GM12878 (cell line): ENCODE measurements around the gene CDCA8. TPM values are rescaled to one million over a fixed set of nuclear protein-coding genes. Genes with fewer than 3 reads are reported as not detected.

Source experiments
- ATAC-seq: fragments of 200-7000 bp; cut with Tn5 transposase; 3 replicates; pipeline ENCODE4 v1.9.1; 2020; ENCODE audit warnings: mild to moderate bottlenecking, moderate library complexity
- BruUV-seq: library from RNA; stranded (reverse); fragments of 400-500 nt; replicated peaks from 2 replicates; lab custom pipeline; 2021; lab: Mats Ljungman, UMichigan
- CTCF ChIA-PET: fragments of 300-600 bp; sonication (Branson Sonifier 250); formaldehyde crosslinking; extraction: SDS; loops from one replicate; lab custom pipeline; 2021; ENCODE audit warnings: inconsistent platforms; lab: Yijun Ruan, JAX
- POLR2A ChIA-PET: fragments of 350-600 bp; formaldehyde crosslinking; extraction: SDS; loops from one replicate; lab custom pipeline; 2021; ENCODE audit warnings: inconsistent platforms; lab: Charles Lee
- RAD21 ChIA-PET: fragments of 300-600 bp; sonication (Branson Sonifier 250); formaldehyde crosslinking; loops from one replicate; lab custom pipeline; 2023; ENCODE audit warnings: antibody characterized with exemption; ENCODE audit not compliant: unreplicated experiment; lab: Charles Lee
- SMC1A ChIA-PET: fragments of 300-600 bp; sonication (Branson Sonifier 250); formaldehyde crosslinking; loops from one replicate; lab custom pipeline; 2023; ENCODE audit not compliant: unreplicated experiment, uncharacterized antibody; lab: Charles Lee
- DNase-seq: peaks from one replicate; pipeline ENCODE4 v3.0.0-alpha.2; 2011; ENCODE audit warnings: low read depth, low spot score
- FAIRE-seq: peaks from 3 replicates; lab custom pipeline; 2011; peaks lifted over from hg19 to GRCh38; lab: Jason Lieb, UNC
- H2AFZ ChIP-seq: 2 replicates; pipeline ENCODE4 v1.6.0; 2011; ENCODE audit warnings: low read depth, low read length, control low read depth; ENCODE audit not compliant: control insufficient read depth
- H3K27ac ChIP-seq: 2 replicates; pipeline ENCODE4 v1.5.1; 2011; ENCODE audit warnings: control low read depth; ENCODE audit not compliant: control insufficient read depth, insufficient read depth
- H3K27me3 ChIP-seq, 2 experiments: replicated peaks in 1 of 2; 2 replicates each; pipeline versions ENCODE4 v1.6.0 to v1.6.1; 2011; ENCODE audit warnings: low read length in 1 of 2; ENCODE audit not compliant: control insufficient read depth in 2 of 2, insufficient read depth in 2 of 2
- H3K36me3 ChIP-seq, 2 experiments: 2 replicates each; pipeline ENCODE4 v1.5.1; 2011; ENCODE audit warnings: low read length in 1 of 2; ENCODE audit not compliant: control insufficient read depth in 2 of 2, insufficient read depth in 2 of 2
- H3K4me1 ChIP-seq: 2 replicates; pipeline ENCODE4 v1.6.1; 2011; ENCODE audit warnings: mild to moderate bottlenecking, low read length, moderate library complexity, mixed read lengths; ENCODE audit not compliant: control insufficient read depth, insufficient read depth
- H3K4me2 ChIP-seq: 2 replicates; pipeline ENCODE4 v1.6.0; 2011; ENCODE audit warnings: control low read depth; ENCODE audit not compliant: control insufficient read depth, insufficient read depth
- H3K4me3 ChIP-seq: fragments of 200-600 bp; sonication (generic); 2 replicates; pipeline ENCODE4 v1.5.1; 2016
- H3K79me2 ChIP-seq: 2 replicates; pipeline ENCODE4 v1.6.0; 2011; ENCODE audit warnings: low read length; ENCODE audit not compliant: control insufficient read depth, insufficient read depth
- H3K9ac ChIP-seq: 2 replicates; pipeline ENCODE4 v1.8.0; 2011; ENCODE audit warnings: low read length, control low read depth, mixed read lengths; ENCODE audit not compliant: control insufficient read depth, insufficient read depth
- H3K9me3 ChIP-seq: replicated peaks from 3 replicates; pipeline ENCODE4 v1.5.1; 2011; ENCODE audit warnings: mild to moderate bottlenecking, low read length; ENCODE audit not compliant: control insufficient read depth, insufficient read depth
- H4K20me1 ChIP-seq: 2 replicates; pipeline ENCODE4 v1.6.0; 2011; ENCODE audit not compliant: control insufficient read depth, insufficient read depth
- CREB1 ChIP-seq: IDR thresholded peaks from 2 replicates; pipeline ENCODE4 v1.6.1; 2012; ENCODE audit warnings: low read depth, mild to moderate bottlenecking, inconsistent platforms
- ESRRA ChIP-seq: IDR thresholded peaks from 2 replicates; pipeline ENCODE4 v1.6.1; 2012; ENCODE audit warnings: mild to moderate bottlenecking, low read length, improper control_type of control experiment
- ETV6 ChIP-seq, 2 experiments: fragments of 450-650 bp in 1 of 2; IDR thresholded peaks in 1 of 2; conservative IDR thresholded peaks in 1 of 2; 2 replicates each; pipeline ENCODE4 v1.6.1; 2014; ENCODE audit warnings: antibody characterized with exemption in 1 of 2, borderline replicate concordance in 1 of 2, low read depth in 1 of 2, mild to moderate bottlenecking in 1 of 2, moderate library complexity in 1 of 2
- MEF2A ChIP-seq: IDR thresholded peaks from 2 replicates; pipeline ENCODE4 v1.6.1; 2011; ENCODE audit warnings: low read depth, mild to moderate bottlenecking, low read length, moderate library complexity; ENCODE audit not compliant: insufficient read depth
- NFXL1 ChIP-seq: fragments of 450-650 bp; IDR thresholded peaks from 2 replicates; pipeline ENCODE4 v1.6.1; 2017; ENCODE audit warnings: antibody characterized with exemption, mild to moderate bottlenecking, borderline replicate concordance
- WGBS: methylation state at CpG from one replicate; pipeline ENCODE4 v1.1.6; 2016; ENCODE audit warnings: low lambda C conversion rate; ENCODE audit not compliant: insufficient replicate concordance, insufficient coverage; ENCODE audit errors: missing lambda C conversion rate; 5-methylcytosine and 5-hydroxymethylcytosine counted together
- in situ Hi-C: fragments of 300-500 bp; cut with MboI; formaldehyde crosslinking; loops from 9 replicates; pipeline ENCODE4 v1.14.3; 2018; ENCODE audit warnings: mixed read lengths
- intact Hi-C: fragments of 100-400 bp; cut with micrococcal nuclease; formaldehyde crosslinking; loops from one replicate; pipeline ENCODE4 v1.14.2; 2022; ENCODE audit not compliant: unreplicated experiment
- polyA plus RNA-seq, 11 experiments: library from polyadenylated mRNA; depleted of rRNA in 4 of 11; unstranded in 6 of 11; stranded (reverse) in 5 of 11; fragments of >200 nt; fragmentation: Nextera tagmentation in 4 of 11; fragmentation: Illumina TruSeq in 1 of 11; extraction: Ambion mirVana in 4 of 11; extraction: Trizol in 1 of 11; gene quantifications; 1 replicate in 1 of 11; 2 replicates in 10 of 11; pipeline versions ENCODE4 v1.2.1 to v1.2.3, GENCODE V29; 2011 to 2016; ENCODE audit warnings: inconsistent platforms in 2 of 11, missing spikeins in 2 of 11, low read depth in 1 of 11
- total RNA-seq, 4 experiments: library from RNA; depleted of rRNA in 3 of 4; stranded (reverse); fragments of >200 nt in 3 of 4; fragmentation: Illumina TruSeq in 1 of 4; extraction: Trizol in 1 of 4; gene quantifications; 2 replicates each; pipeline versions ENCODE4 v1.2.1 to v1.2.3, GENCODE V29; 2013 to 2021
- TF ChIP-seq, protein P1 (sequence below): IDR thresholded peaks from 2 replicates; pipeline ENCODE4 v1.6.1; 2012; ENCODE audit warnings: mild to moderate bottlenecking, low read depth, low read length

CDCA8 gene
- total and polyA plus RNA-seq, 10 of the 15 experiments (the other 5 are each of a cell fraction or from before 2014, with no cell fraction given) = 21.3 to 98.1 (median 61.4) TPM

DNA sequence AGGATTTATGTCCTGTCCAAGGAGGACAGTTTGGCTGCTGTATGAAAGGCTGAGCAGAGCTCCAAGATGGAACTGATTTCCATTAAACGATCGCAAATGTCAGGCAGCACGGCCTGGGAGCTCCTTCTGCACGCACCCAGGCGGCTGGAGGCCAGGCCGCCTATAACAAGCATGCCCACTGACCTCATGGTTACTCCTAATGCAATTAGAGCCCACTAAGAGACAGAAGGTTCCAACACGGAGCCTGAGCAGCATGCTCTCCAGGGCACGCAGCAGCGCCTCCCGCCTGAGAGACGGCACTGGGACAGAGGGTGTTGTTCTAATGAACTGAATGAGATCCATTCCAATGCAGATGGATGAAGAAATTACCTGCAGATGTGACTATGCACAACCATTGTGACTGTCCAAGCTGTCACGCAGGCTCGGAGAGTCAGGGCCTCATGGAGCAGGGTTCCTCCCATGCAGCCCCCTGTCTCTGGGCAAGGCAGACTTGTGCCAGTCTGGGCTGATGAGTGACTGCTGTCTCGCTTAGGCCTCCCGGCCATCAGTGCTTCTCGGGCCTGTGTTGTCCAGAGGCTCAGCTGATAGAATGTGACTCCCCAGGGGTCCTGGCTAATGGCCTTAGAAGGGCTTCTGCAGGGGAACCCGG lies 25.2 kb upstream of the CDCA8 start (continued):
- TF ChIP-seq, protein P1, sequence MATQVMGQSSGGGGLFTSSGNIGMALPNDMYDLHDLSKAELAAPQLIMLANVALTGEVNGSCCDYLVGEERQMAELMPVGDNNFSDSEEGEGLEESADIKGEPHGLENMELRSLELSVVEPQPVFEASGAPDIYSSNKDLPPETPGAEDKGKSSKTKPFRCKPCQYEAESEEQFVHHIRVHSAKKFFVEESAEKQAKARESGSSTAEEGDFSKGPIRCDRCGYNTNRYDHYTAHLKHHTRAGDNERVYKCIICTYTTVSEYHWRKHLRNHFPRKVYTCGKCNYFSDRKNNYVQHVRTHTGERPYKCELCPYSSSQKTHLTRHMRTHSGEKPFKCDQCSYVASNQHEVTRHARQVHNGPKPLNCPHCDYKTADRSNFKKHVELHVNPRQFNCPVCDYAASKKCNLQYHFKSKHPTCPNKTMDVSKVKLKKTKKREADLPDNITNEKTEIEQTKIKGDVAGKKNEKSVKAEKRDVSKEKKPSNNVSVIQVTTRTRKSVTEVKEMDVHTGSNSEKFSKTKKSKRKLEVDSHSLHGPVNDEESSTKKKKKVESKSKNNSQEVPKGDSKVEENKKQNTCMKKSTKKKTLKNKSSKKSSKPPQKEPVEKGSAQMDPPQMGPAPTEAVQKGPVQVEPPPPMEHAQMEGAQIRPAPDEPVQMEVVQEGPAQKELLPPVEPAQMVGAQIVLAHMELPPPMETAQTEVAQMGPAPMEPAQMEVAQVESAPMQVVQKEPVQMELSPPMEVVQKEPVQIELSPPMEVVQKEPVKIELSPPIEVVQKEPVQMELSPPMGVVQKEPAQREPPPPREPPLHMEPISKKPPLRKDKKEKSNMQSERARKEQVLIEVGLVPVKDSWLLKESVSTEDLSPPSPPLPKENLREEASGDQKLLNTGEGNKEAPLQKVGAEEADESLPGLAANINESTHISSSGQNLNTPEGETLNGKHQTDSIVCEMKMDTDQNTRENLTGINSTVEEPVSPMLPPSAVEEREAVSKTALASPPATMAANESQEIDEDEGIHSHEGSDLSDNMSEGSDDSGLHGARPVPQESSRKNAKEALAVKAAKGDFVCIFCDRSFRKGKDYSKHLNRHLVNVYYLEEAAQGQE = no peak
- TF ChIP-seq NFXL1 (no peak), ESRRA (no peak), ETV6 (conservative IDR thresholded peaks at IDR 0.05 in 1 of 2, IDR thresholded peaks at IDR 0.05 in 1 of 2; ENCODE audit: borderline replicate concordance in 1 of 2, low read depth in 1 of 2) (no peak)

DNA sequence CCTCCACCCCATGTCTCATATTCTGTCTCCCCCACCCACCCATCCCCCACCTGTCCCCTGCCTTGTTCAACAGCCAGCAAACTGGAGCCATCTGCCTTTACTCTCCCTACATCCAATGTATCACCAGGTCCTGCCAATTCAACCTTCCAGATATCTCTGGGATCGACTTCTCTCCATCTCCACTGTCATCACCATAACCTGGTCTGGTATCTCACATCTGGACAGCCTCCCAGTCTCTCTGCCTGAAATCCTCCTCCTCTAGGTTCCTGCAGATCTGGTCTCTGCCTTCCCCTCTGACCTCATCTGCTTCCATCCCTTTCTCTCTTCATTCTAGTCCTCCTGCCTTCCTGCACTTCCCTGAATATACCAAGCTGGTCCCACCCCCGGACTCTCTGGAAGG lies 22.2 kb upstream of the CDCA8 start:
- POLR2A ChIA-PET = no interaction called here

More for the DNA sequence above, 22.2 kb upstream of the CDCA8 start:
- no peaks in the 10 kb centered on the region for H4K20me1 ChIP-seq
- CTCF ChIA-PET = interaction anchor here (6.3 kb wide), 1 partner anchor 13 kb away, joined by 33 read pairs; no protein-coding TSS in a partner anchor
- no peak overlapping the region for H2AFZ ChIP-seq
- in situ Hi-C loops (no loop called here), intact Hi-C loops (no loop called here)
- FAIRE-seq (no peak), ATAC-seq (no peak), DNase-seq (no peak)
- RAD21 ChIA-PET = no interaction called here
- no peak overlapping the region for H3K9ac ChIP-seq
- no peak overlapping the region for H3K4me3 ChIP-seq
- SMC1A ChIA-PET = no interaction called here
- TF ChIP-seq CREB1 (no peak), MEF2A (no peak)
- H3K27ac ChIP-seq = no peak overlapping the region
- no TSS peak for BruUV-seq
- no peaks in the 10 kb centered on the region for H3K9me3 ChIP-seq
- no peak overlapping the region for H3K4me2 ChIP-seq
- no peaks in the 10 kb centered on the region; a peak in 1 of 4 replicates for H3K27me3 ChIP-seq
- H3K79me2 ChIP-seq = no peaks in the 10 kb centered on the region
- 5% methylated on average over 2 of the region's 2 CpGs for WGBS
- peaks cover 3% of the 10 kb centered on the region for H3K4me1 ChIP-seq
- no peaks in the 10 kb centered on the region for H3K36me3 ChIP-seq
